Right ventricle myocardium inferior (tissue), 1 donor: ENCODE data around the gene GDF2. TPM values are rescaled to one million over a fixed set of nuclear protein-coding genes. Genes with fewer than 3 reads are reported as not detected.

ENCODE experiments used
- ATAC-seq: fragments of 200-7000 bp; cut with Tn5 transposase; one replicate; pipeline ENCODE4 v1.9.1; 2020; ENCODE audit warnings: mild to moderate bottlenecking, moderate library complexity
- DNase-seq: peaks from one replicate; pipeline ENCODE4 v3.0.0; 2021; ENCODE audit errors: missing footprints
- intact Hi-C: fragments of 100-400 bp; cut with DNase I; formaldehyde crosslinking; loops from one replicate; pipeline ENCODE4 v1.11.0; 2022
- long read RNA-seq: library from polyadenylated mRNA; unstranded; transcript quantifications from one replicate; pipeline ENCODE4 v2.0.0, GENCODE V29; 2021
- total RNA-seq: library from RNA; stranded (reverse); fragmentation: NEBNext Ultra II Directional; extraction: Animal tissue kit (Norgen Biotek cat#: 25700); gene quantifications from one replicate; pipeline ENCODE4 v1.2.1, GENCODE V29; 2021
- donor health status: DM: no; HTN: yes; CAD: no; lungs with severe emphysema.

GDF2 gene
- not detected for total RNA-seq
- long read RNA-seq, result 0 reads

- ATAC-seq (no peak), DNase-seq (no peak)
- intact Hi-C loops, result no loop called here
These were observed at the start of gene GDF2 for GRCh38 chr10:47322300-47323061. TSS of gene GDF2 (plus strand) at chr10:47322454. CDS start at chr10:47322669, 215 bp downstream.

GRCh38 chr10:47276071-47276470 lies 46.2 kb upstream of the GDF2 start:
- no peak for DNase-seq
- intact Hi-C loops, result no loop called here
- ATAC-seq, result no peak

GRCh38 chr10:47276576-47277351 lies 45.5 kb upstream of the GDF2 start:
- ATAC-seq (peak; percentile 16), DNase-seq (no peak)
- intact Hi-C loops, result no loop called here

- ATAC-seq (no peak), DNase-seq (no peak)
- intact Hi-C loops, result no loop called here
These were observed 44.7 kb upstream of the GDF2 start for GRCh38 chr10:47277352-47278151.

GRCh38 chr10:47278152-47278473 lies 44.1 kb upstream of the GDF2 start:
- ATAC-seq, result no peak
- DNase-seq, result no peak
- intact Hi-C loops, result no loop called here

GRCh38 chr10:47278720-47279119 lies 43.5 kb upstream of the GDF2 start:
- DNase-seq (no peak), ATAC-seq (no peak)
- intact Hi-C loops, result no loop called here

- DNase-seq (no peak), ATAC-seq (no peak)
- intact Hi-C loops, result no loop called here
These were observed 43.0 kb upstream of the GDF2 start for GRCh38 chr10:47279276-47279675.

GRCh38 chr10:47282005-47282656 lies 40.1 kb upstream of the GDF2 start:
- intact Hi-C loops, result no loop called here
- ATAC-seq (no peak), DNase-seq (no peak)

GRCh38 chr10:47282657-47283018 lies 39.6 kb upstream of the GDF2 start:
- intact Hi-C loops, result no loop called here
- ATAC-seq, result no peak
- DNase-seq, result no peak

GRCh38 chr10:47283101-47283630 lies 39.1 kb upstream of the GDF2 start:
- DNase-seq (no peak), ATAC-seq (no peak)
- intact Hi-C loops, result no loop called here

GRCh38 chr10:47283848-47284247 lies 38.4 kb upstream of the GDF2 start:
- DNase-seq, result no peak
- intact Hi-C loops, result no loop called here
- ATAC-seq, result no peak

- intact Hi-C loops, result no loop called here
- no peak for DNase-seq
- no peak for ATAC-seq
These were observed 36.7 kb upstream of the GDF2 start for GRCh38 chr10:47285381-47286115.

GRCh38 chr10:47286116-47286505 lies 36.1 kb upstream of the GDF2 start:
- intact Hi-C loops, result no loop called here

GRCh38 chr10:47286591-47287315 lies 35.5 kb upstream of the GDF2 start:
- intact Hi-C loops, result no loop called here
- ATAC-seq (peak; percentile 64), DNase-seq (no peak)

More at GRCh38 chr10:47286116-47286505, 36.1 kb upstream of the GDF2 start:
- ATAC-seq (no peak), DNase-seq (no peak)

- intact Hi-C loops, result no loop called here
- ATAC-seq (peak; percentile 82), DNase-seq (peak; percentile 72)
These were observed 34.9 kb upstream of the GDF2 start for GRCh38 chr10:47287365-47287802.

GRCh38 chr10:47287805-47288204 lies 34.4 kb upstream of the GDF2 start:
- no peak for DNase-seq
- no peak for ATAC-seq
- intact Hi-C loops, result no loop called here

GRCh38 chr10:47288236-47288635 lies 34.0 kb upstream of the GDF2 start:
- ATAC-seq (no peak), DNase-seq (no peak)
- intact Hi-C loops, result no loop called here
